Fibroblast of pulmonary artery (primary cell): ENCODE results near the gene SNTG2.

Experiments used
- DNase-seq: peaks from one replicate; pipeline ENCODE4 v3.0.0-alpha.2; 2010; ENCODE audit warnings: low read depth
- H3K4me3 ChIP-seq: replicated peaks from 2 replicates; pipeline ENCODE4 v1.5.1; 2011; ENCODE audit warnings: low read depth, mild to moderate bottlenecking, control low read depth, low read length, moderate library complexity
- TF ChIP-seq, protein P1 (sequence below): IDR thresholded peaks from 2 replicates; pipeline ENCODE4 v1.5.1; 2011; ENCODE audit warnings: mild to moderate bottlenecking, control low read depth, low read length, inconsistent platforms; ENCODE audit errors: missing control alignments

Gene SNTG2

GRCh38 chr2:1366546-1367134 is 416.0 kb downstream of the SNTG2 start:
- no peak overlapping the region for H3K4me3 ChIP-seq
- TF ChIP-seq, protein P1, sequence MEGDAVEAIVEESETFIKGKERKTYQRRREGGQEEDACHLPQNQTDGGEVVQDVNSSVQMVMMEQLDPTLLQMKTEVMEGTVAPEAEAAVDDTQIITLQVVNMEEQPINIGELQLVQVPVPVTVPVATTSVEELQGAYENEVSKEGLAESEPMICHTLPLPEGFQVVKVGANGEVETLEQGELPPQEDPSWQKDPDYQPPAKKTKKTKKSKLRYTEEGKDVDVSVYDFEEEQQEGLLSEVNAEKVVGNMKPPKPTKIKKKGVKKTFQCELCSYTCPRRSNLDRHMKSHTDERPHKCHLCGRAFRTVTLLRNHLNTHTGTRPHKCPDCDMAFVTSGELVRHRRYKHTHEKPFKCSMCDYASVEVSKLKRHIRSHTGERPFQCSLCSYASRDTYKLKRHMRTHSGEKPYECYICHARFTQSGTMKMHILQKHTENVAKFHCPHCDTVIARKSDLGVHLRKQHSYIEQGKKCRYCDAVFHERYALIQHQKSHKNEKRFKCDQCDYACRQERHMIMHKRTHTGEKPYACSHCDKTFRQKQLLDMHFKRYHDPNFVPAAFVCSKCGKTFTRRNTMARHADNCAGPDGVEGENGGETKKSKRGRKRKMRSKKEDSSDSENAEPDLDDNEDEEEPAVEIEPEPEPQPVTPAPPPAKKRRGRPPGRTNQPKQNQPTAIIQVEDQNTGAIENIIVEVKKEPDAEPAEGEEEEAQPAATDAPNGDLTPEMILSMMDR, result no peak
- no peak for DNase-seq

- TF ChIP-seq, protein P1, result no peak
- no peak overlapping the region for H3K4me3 ChIP-seq
- DNase-seq, result no peak
Observed at GRCh38 chr2:1367601-1368000, 417.0 kb downstream of the SNTG2 start.

DNA sequence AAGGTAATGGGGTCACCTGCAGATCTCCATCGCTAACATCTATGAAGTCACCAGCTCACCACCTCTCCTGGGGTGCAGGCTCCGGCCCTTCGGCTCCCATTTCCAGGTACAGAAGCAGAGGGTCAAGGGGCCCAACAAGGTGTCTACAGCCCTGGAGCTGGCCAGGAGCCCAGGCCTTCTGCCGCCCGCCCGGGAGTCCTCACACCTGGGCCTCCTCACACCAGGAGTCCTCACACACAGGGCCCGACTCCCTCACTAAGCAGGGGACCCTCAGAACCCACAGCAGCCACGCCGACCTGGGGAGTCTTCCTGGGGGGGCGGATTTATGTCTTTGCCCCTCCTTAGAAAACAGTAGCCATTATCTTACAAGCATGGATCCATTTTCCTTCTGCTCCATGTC is 419.3 kb downstream of the SNTG2 start:
- no peak overlapping the region for H3K4me3 ChIP-seq
- TF ChIP-seq, protein P1, result no peak
- no peak for DNase-seq

DNA sequence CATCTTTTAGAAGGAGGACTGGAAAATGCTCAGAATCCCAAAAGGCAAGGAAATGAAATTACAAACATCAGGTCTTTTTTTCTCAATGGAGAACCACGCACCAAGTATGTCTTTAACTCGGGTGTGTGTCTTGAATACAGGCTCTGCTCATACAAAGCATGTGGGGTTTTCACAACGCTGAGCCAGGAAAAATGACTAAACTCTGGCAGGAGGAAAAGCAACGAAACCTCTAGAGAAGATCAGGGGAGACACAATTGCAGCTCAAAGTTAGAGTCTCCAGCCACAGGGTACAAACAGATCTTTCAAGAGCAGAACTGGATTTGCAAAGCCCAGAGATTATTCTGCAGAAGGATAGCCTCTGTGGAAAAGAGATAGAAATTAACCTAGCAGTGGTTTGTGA is 419.8 kb downstream of the SNTG2 start:
- no peak for DNase-seq
- TF ChIP-seq, protein P1, result no peak
- H3K4me3 ChIP-seq, result no peak overlapping the region

DNA sequence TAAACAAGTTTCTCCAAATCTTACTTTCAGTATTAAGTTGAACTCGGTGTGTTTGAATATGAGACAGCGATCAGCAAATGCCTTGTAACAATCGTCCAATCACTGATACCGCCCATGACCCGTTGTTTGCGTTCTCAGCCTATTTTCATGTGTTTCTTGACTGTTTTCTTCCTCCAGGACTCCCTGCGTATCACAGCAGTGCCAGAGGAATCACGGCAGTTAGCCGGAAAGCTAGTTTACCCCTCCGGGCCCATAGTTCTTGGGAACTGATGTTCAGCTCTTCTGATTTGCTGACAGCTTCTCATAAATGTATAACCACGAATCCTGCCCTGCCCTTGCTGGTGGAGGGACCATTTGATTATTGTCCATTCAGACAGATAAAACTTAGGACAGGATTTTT is 420.4 kb downstream of the SNTG2 start:
- TF ChIP-seq, protein P1, result no peak
- H3K4me3 ChIP-seq, result no peak overlapping the region
- DNase-seq, result no peak

DNA sequence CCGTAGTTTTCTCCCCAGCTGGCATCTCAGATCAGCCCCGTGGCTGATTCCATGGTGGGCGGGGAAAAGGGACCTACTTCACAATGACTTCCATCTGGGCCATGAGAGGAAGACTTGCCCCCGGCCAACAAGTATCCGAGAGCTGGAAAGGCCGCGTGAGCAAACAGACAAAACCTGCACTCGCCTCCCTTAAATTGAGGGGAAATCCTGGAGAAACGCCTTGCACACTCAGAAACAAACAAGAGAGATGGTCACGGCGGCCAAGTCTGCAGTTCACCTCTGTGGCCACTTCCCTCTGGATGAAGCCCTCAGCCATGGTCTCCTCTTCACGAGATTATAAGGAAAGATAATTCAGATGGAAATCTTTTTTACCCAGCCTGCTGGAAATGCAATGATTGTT is 423.2 kb downstream of the SNTG2 start:
- TF ChIP-seq, protein P1, result no peak
- DNase-seq, result no peak
- H3K4me3 ChIP-seq, result no peak overlapping the region

GRCh38 chr2:1374287-1374686 is 423.6 kb downstream of the SNTG2 start:
- DNase-seq, result no peak
- no peak overlapping the region for H3K4me3 ChIP-seq
- TF ChIP-seq, protein P1, result no peak
